HEK293 (cell line): ENCODE results near the gene ZNF8.

ENCODE experiments used
- CTCF ChIA-PET: fragments of 350-600 bp; formaldehyde crosslinking; extraction: SDS; loops from one replicate; lab custom pipeline; 2021; ENCODE audit warnings: antibody characterized with exemption; lab: Yijun Ruan, JAX
- POLR2A ChIA-PET: fragments of 300-600 bp; formaldehyde crosslinking; extraction: SDS; loops from one replicate; lab custom pipeline; 2020; ENCODE audit warnings: antibody characterized with exemption, inconsistent platforms; lab: Yijun Ruan, JAX
- H3K27ac ChIP-seq: fragments of 200-500 bp; sonication (Bioruptor generic); 2 replicates; pipeline ENCODE4 v1.5.1; 2014; ENCODE audit warnings: low read depth, low read length, control low read depth, inconsistent platforms; ENCODE audit errors: extremely low read depth
- H3K36me3 ChIP-seq, 2 experiments: fragments of 200-500 bp in 1 of 2; sonication (Bioruptor generic) in 1 of 2; 1 replicate in 1 of 2; 2 replicates in 1 of 2; pipeline ENCODE4 v1.5.1; 2014 to 2017; ENCODE audit warnings: inconsistent platforms in 2 of 2, low read length in 2 of 2; ENCODE audit not compliant: control insufficient read depth in 2 of 2, insufficient read depth in 1 of 2
- H3K4me1 ChIP-seq: fragments of 200-500 bp; sonication (Bioruptor generic); 2 replicates; pipeline ENCODE4 v1.5.1; 2014; ENCODE audit warnings: mild to moderate bottlenecking, low read length, inconsistent platforms; ENCODE audit not compliant: control insufficient read depth, insufficient read depth
- H3K4me3 ChIP-seq: 2 replicates; pipeline ENCODE4 v1.5.1; 2011; ENCODE audit warnings: low read depth, mild to moderate bottlenecking, control low read depth, low read length, moderate library complexity
- H3K9me3 ChIP-seq: fragments of 200-500 bp; sonication (Bioruptor generic); 2 replicates; pipeline ENCODE4 v1.5.1; 2014; ENCODE audit warnings: low read depth, low read length, inconsistent platforms; ENCODE audit not compliant: control insufficient read depth, insufficient read depth
- KLF1 ChIP-seq: fragments of 450-650 bp; formaldehyde crosslinking; IDR thresholded peaks from 2 replicates; pipeline ENCODE4 v1.5.1; 2016; ENCODE audit warnings: missing biosample characterization, missing genetic modification characterization
- KLF16 ChIP-seq: fragments of 450-650 bp; formaldehyde crosslinking; IDR thresholded peaks from 2 replicates; pipeline ENCODE4 v1.5.1; 2017; ENCODE audit warnings: missing biosample characterization, missing genetic modification characterization
- PRDM1 ChIP-seq: fragments of 450-650 bp; formaldehyde crosslinking; IDR thresholded peaks from 2 replicates; pipeline ENCODE4; 2016; ENCODE audit warnings: missing biosample characterization, missing genetic modification characterization
- REST ChIP-seq: fragments of 450-650 bp; formaldehyde crosslinking; IDR thresholded peaks from 2 replicates; pipeline ENCODE4 v1.5.1; 2016; ENCODE audit warnings: missing biosample characterization, missing genetic modification characterization
- ZBTB11 ChIP-seq: fragments of 450-650 bp; formaldehyde crosslinking; conservative IDR thresholded peaks from 2 replicates; pipeline ENCODE4 v1.5.1; 2016; ENCODE audit warnings: low read depth, missing biosample characterization, missing genetic modification characterization
- ZBTB20 ChIP-seq: fragments of 450-650 bp; formaldehyde crosslinking; IDR thresholded peaks from 2 replicates; pipeline ENCODE4 v1.5.1; 2016; ENCODE audit warnings: missing biosample characterization, missing genetic modification characterization
- ZBTB21 ChIP-seq: fragments of 450-650 bp; formaldehyde crosslinking; IDR thresholded peaks from 2 replicates; pipeline ENCODE4 v1.5.1; 2017; ENCODE audit warnings: missing biosample characterization, missing genetic modification characterization
- ZFP41 ChIP-seq: fragments of 450-650 bp; formaldehyde crosslinking; IDR thresholded peaks from 2 replicates; pipeline ENCODE4 v1.5.1; 2016; ENCODE audit warnings: missing biosample characterization, missing genetic modification characterization, borderline replicate concordance
- ZNF169 ChIP-seq: fragments of 450-650 bp; formaldehyde crosslinking; IDR thresholded peaks from 2 replicates; pipeline ENCODE4 v1.5.1; 2016; ENCODE audit warnings: missing biosample characterization, missing genetic modification characterization
- ZNF302 ChIP-seq: fragments of 450-650 bp; formaldehyde crosslinking; IDR thresholded peaks from 2 replicates; pipeline ENCODE4 v1.5.1; 2016; ENCODE audit warnings: missing biosample characterization, missing genetic modification characterization, low read depth
- ZNF362 ChIP-seq: fragments of 450-650 bp; formaldehyde crosslinking; IDR thresholded peaks from 2 replicates; pipeline ENCODE4 v1.5.1; 2016; ENCODE audit warnings: missing biosample characterization, missing genetic modification characterization
- ZNF366 ChIP-seq: fragments of 450-650 bp; formaldehyde crosslinking; conservative IDR thresholded peaks from 2 replicates; pipeline ENCODE4 v1.5.1; 2016; ENCODE audit warnings: missing biosample characterization, missing genetic modification characterization
- ZNF398 ChIP-seq: fragments of 450-650 bp; formaldehyde crosslinking; IDR thresholded peaks from 2 replicates; pipeline ENCODE4 v1.5.1; 2017; ENCODE audit warnings: missing biosample characterization, missing genetic modification characterization
- ZNF426 ChIP-seq: fragments of 450-650 bp; formaldehyde crosslinking; IDR thresholded peaks from 2 replicates; pipeline ENCODE4 v1.5.1; 2017; ENCODE audit warnings: missing biosample characterization, missing genetic modification characterization, mild to moderate bottlenecking, inconsistent platforms, moderate library complexity
- ZNF501 ChIP-seq: fragments of 450-650 bp; formaldehyde crosslinking; IDR thresholded peaks from 2 replicates; pipeline ENCODE4 v1.5.1; 2016; ENCODE audit warnings: missing biosample characterization, missing genetic modification characterization
- ZNF544 ChIP-seq: fragments of 450-650 bp; formaldehyde crosslinking; IDR thresholded peaks from 2 replicates; pipeline ENCODE4 v1.5.0; 2017; ENCODE audit warnings: missing biosample characterization, missing genetic modification characterization
- ZNF555 ChIP-seq: fragments of 450-650 bp; formaldehyde crosslinking; conservative IDR thresholded peaks from 2 replicates; pipeline ENCODE4 v1.5.1; 2017; ENCODE audit warnings: missing biosample characterization, mild to moderate bottlenecking, missing genetic modification characterization, inconsistent platforms
- ZNF558 ChIP-seq: fragments of 450-650 bp; formaldehyde crosslinking; IDR thresholded peaks from 2 replicates; pipeline ENCODE4 v1.5.1; 2016; ENCODE audit warnings: missing biosample characterization, missing genetic modification characterization
- ZNF624 ChIP-seq: fragments of 450-650 bp; formaldehyde crosslinking; IDR thresholded peaks from 2 replicates; pipeline ENCODE4 v1.5.1; 2017; ENCODE audit warnings: missing biosample characterization, missing genetic modification characterization
- ZNF658 ChIP-seq: fragments of 450-650 bp; formaldehyde crosslinking; IDR thresholded peaks from 2 replicates; pipeline ENCODE4; 2016; ENCODE audit warnings: missing biosample characterization, missing genetic modification characterization

ZNF8 gene

GRCh38 chr19:58348080-58348479, 69.3 kb downstream of the ZNF8 start (continued):
- TF ChIP-seq ZNF362 (tag by site-specific recombination): peak; percentile 39; the same call in 1 of the 2 replicates
- 0 out of 2 replicates have a peak, but pooled peaks have one; percentile 64 for TF ChIP-seq ZBTB20 (tag by site-specific recombination)

- no peaks in the 10 kb centered on the region for H3K9me3 ChIP-seq
- ChIA-PET CTCF (interaction anchor here (0.5 to 1.2 kb wide), 2 partner anchors 53 to 130 kb away, joined by 3 to 7 read pairs; no protein-coding TSS in a partner anchor), POLR2A (no interaction called here)
- TF ChIP-seq ZNF398 (tag by site-specific recombination): no peak
- peak; percentile 81 for TF ChIP-seq PRDM1 (tag by site-specific recombination)
- TF ChIP-seq ZNF366 (tag by site-specific recombination): peak; percentile 79
- H3K4me3 ChIP-seq: no peak overlapping the region
- H3K36me3 ChIP-seq: no peaks in the 10 kb centered on the region; a peak in 1 of 3 replicates
- no peak overlapping the region for H3K27ac ChIP-seq
- H3K4me1 ChIP-seq: no peaks in the 10 kb centered on the region
Measured at GRCh38 chr19:58349590-58349989, 70.8 kb downstream of the ZNF8 start.

GRCh38 chr19:58350001-58350861, 71.5 kb downstream of the ZNF8 start:
- no peak overlapping the region for H3K4me3 ChIP-seq
- ChIA-PET POLR2A (no interaction called here), CTCF (interaction anchor here (0.5 kb wide), 1 partner anchor 53 kb away, joined by 7 read pairs; no protein-coding TSS in a partner anchor)
- H3K4me1 ChIP-seq: no peaks in the 10 kb centered on the region
- no peaks in the 10 kb centered on the region for H3K9me3 ChIP-seq
- no peaks in the 10 kb centered on the region; a peak in 1 of 3 replicates for H3K36me3 ChIP-seq
- no peak overlapping the region for H3K27ac ChIP-seq
- TF ChIP-seq ZNF426 (tag by site-specific recombination) (no peak), PRDM1 (tag by site-specific recombination) (no peak), ZFP41 (tag by site-specific recombination) (no peak), ZNF544 (no peak), ZNF658 (no peak), KLF1 (tag by site-specific recombination) (no peak), ZNF302 (no peak), ZNF624 (tag by site-specific recombination) (no peak), KLF16 (tag by site-specific recombination) (no peak), ZNF169 (tag by site-specific recombination) (no peak), ZBTB21 (tag by site-specific recombination) (no peak), ZNF558 (tag by site-specific recombination) (no peak), ZBTB11 (tag by site-specific recombination) (no peak), ZNF362 (tag by site-specific recombination) (no peak), ZNF501 (tag by site-specific recombination) (no peak), REST (tag by site-specific recombination) (no peak), ZNF555 (tag by site-specific recombination) (no peak)
